Measurements from ENCODE around the gene MIPOL1. TPM values are rescaled to one million over a fixed set of nuclear protein-coding genes. Genes with fewer than 3 reads are reported as not detected.

Gene MIPOL1
- total RNA-seq, 1 experiment from 2014 or later: 15.4 TPM

- H2AFZ ChIP-seq (ENCODE audit: low read depth, low read length, poor library complexity, severe bottlenecking): no peak overlapping the region
- no peaks in the 10 kb centered on the region for H3K4me1 ChIP-seq (ENCODE audit: control insufficient read depth in 1 of 2, insufficient read depth in 2 of 2, low read length in 2 of 2)
- TF ChIP-seq ZFX (IDR thresholded peaks at IDR 0.05) (no peak), ELF1 (IDR thresholded peaks at IDR 0.05; ENCODE audit: borderline replicate concordance, low read depth) (no peak), ZBTB33 (IDR thresholded peaks at IDR 0.05; ENCODE audit: extremely low read depth, insufficient replicate concordance, low read length) (no peak), YY1 (IDR thresholded peaks at IDR 0.05; ENCODE audit: extremely low read depth, insufficient replicate concordance, low read depth, low read length) (no peak), EZH2 (IDR thresholded peaks at IDR 0.05) (no peak), RAD21 (IDR thresholded peaks at IDR 0.05; ENCODE audit: low read depth) (no peak), SIN3A (IDR thresholded peaks at IDR 0.05; ENCODE audit: low read depth) (no peak), ZNF274 (IDR thresholded peaks at IDR 0.05; ENCODE audit: low read depth, low read length) (no peak), SP1 (IDR thresholded peaks at IDR 0.05; ENCODE audit: low read depth) (no peak), POLR2AphosphoS5 (IDR thresholded peaks at IDR 0.05; ENCODE audit: low read depth, low read length) (no peak), SRF (IDR thresholded peaks at IDR 0.05; ENCODE audit: low read depth) (no peak), CBX3 (IDR thresholded peaks at IDR 0.05; ENCODE audit: low read depth) (no peak), EGR1 (IDR thresholded peaks at IDR 0.05; ENCODE audit: low read depth) (no peak), TCF7L2 (IDR thresholded peaks at IDR 0.05; ENCODE audit: borderline replicate concordance, extremely low read depth, insufficient read depth, insufficient read length) (no peak), POLR2A (IDR thresholded peaks at IDR 0.05; ENCODE audit: borderline replicate concordance, extremely low read depth, insufficient read depth, insufficient read length) (no peak), FOSL1 (IDR thresholded peaks at IDR 0.05; ENCODE audit: low read depth) (no peak), EZH2phosphoT487 (IDR thresholded peaks at IDR 0.05; ENCODE audit: borderline replicate concordance) (no peak)
- H3K36me3 ChIP-seq (ENCODE audit: control insufficient read depth in 1 of 2, insufficient read depth in 2 of 2, low read length in 2 of 2): no peaks in the 10 kb centered on the region
- no peaks in the 10 kb centered on the region for H4K20me1 ChIP-seq (ENCODE audit: insufficient read depth)
- intact Hi-C loops (cut with micrococcal nuclease): no loop called here
- H3K27me3 ChIP-seq (ENCODE audit: insufficient read depth, low read length): no peaks in the 10 kb centered on the region
- DNase-seq (ENCODE audit: low read depth, low spot score): no peak
- ChIA-PET CTCF (no interaction called here), POLR2A (no interaction called here), RAD21 (ENCODE audit: low non-redundant PET in 1 of 2, low total read pairs in 2 of 2, uncharacterized antibody in 2 of 2, unreplicated experiment in 2 of 2) (no interaction called here)
- ATAC-seq: no peak
- no peak overlapping the region for H3K4me2 ChIP-seq (ENCODE audit: low read length)
- H3K4me3 ChIP-seq (replicated peaks in 1 of 2; ENCODE audit: low read depth in 1 of 2, low read length in 2 of 2): no peak overlapping the region
- H3K79me2 ChIP-seq (ENCODE audit: insufficient read depth, low read length): no peaks in the 10 kb centered on the region
- H3K27ac ChIP-seq (ENCODE audit: low read depth, low read length): no peak overlapping the region
- BruUV-seq (replicated peaks): no TSS peak
- H3K9me2 ChIP-seq (ENCODE audit: insufficient read depth): no peaks in the 10 kb centered on the region
- H3K9ac ChIP-seq (ENCODE audit: low read length): no peak overlapping the region
- H3K9me3 ChIP-seq (ENCODE audit: control insufficient read depth in 1 of 2, insufficient read depth in 1 of 2, low read depth in 1 of 2, low read length in 2 of 2): no peaks in the 10 kb centered on the region
Measured at GRCh38 chr14:37417833-37418232, 220.1 kb downstream of the MIPOL1 start.

Data from HCT116 (cell line).